Stimulated activated CD8-positive, alpha-beta memory T cell treated with anti-CD3 and anti-CD28 coated beads, Interleukin-4, amount 100 ng/mL, for 1 hour (primary cell): ENCODE measurements around the gene IFNLR1.

Experiments used
- DNase-seq, 2 donors: peaks; one replicate each; pipeline ENCODE4 v3.0.0-alpha.2; 2020; ENCODE audit warnings: low read depth in 2 of 2, low spot score in 1 of 2

The IFNLR1 gene

GRCh38 chr1:24178407-24178806, 8.7 kb downstream of the IFNLR1 start:
- no peak for DNase-seq

DNA sequence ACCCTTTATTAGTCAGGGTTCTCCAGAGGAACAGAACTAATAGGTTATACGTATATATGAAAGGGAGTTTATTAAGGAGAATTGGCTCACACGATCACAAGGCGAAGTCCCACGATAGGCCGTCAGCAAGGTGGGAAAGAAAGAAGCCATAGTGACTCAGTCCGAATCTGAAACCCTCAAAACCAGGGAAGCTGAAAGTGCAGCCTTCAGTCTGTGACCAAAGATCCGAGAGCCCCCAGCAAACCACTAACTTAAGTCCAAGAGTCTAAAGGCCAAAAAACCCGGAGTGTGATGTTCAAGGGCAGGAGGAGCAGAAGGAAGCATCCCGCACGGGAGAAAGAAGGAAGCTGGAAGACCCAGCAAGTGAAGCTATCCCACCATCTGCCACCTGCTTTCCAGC, 9.9 kb downstream of the IFNLR1 start:
- no peak for DNase-seq

DNA sequence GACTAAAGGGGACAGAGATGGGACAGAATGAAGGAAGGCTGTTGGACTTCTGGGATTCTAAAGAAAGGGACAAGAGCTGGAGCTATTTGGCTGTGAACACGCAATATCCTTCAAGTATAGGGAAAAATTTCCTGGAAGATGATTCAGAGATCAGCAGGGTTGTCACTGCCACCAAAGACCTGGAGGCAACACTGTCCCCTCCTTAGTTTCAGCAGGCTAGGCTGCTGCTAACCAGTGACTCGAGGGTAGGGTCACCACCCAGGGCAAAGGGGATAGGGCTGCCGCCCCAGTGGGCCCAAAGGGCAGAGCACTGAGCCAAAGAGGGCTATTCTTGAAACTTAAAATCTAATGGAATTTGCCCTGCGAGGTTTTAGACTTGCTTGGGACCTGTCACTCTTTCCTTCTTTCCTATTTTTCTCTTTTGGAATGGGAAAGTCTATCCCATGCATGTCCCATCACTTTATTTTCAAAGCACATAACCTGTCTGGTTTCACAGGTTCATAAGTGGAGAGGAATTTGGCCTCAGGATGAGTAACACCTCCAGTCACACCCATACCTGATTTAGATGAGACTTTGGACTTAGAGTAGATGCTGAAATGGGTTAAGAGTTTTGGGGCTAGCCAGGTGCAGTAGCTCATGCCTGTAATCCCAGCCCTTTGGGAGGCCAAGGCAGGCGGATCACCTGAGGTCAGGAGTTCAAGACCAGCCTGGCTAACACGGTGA, 11.9 kb downstream of the IFNLR1 start:
- DNase-seq, result no peak

GRCh38 chr1:24173638-24174575, 13.2 kb downstream of the IFNLR1 start:
- no peak for DNase-seq

GRCh38 chr1:24172598-24172997, 14.5 kb downstream of the IFNLR1 start:
- DNase-seq, result no peak

DNA sequence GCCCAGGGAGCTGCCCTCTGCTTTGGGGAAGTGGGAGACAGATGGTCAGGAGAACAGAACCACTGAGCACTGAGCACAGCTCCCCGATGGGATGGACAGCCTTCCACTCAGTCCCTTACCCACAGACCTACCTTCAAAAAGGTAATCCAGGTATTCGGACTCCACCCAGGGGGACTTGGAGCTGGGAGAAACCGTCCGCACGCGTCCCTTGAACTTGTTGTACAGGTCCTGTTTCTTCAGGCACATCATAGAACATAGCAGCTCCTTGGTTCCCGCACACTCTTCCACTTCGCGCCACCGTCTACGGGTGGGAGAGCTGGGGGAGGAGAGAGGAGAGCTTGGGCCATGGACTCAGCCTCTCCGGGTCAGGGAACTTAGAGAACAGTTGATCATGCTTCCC, 17.8 kb downstream of the IFNLR1 start:
- no peak for DNase-seq

DNA sequence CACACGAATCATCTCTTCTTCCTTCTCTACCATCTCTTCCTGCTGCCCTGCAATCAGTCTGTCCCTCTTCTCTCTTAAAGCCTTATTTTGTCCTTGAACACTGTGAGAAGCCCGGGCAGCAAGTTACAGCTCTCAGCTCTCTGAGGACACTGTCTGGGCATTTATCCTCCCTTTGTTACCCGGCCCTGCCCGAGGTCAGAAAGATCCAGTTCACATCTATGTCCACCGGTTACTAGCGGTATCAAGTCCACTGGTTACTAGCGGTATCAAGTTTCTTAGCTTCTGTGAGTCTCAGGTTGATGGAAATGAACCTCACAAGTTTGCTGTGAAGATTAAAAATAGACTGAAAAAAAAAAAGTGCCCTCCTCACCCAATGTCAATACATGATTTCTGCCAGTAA, 18.8 kb downstream of the IFNLR1 start:
- no peak for DNase-seq

- DNase-seq, result no peak
These were observed 20.1 kb downstream of the IFNLR1 start for GRCh38 chr1:24167008-24167407.

DNA sequence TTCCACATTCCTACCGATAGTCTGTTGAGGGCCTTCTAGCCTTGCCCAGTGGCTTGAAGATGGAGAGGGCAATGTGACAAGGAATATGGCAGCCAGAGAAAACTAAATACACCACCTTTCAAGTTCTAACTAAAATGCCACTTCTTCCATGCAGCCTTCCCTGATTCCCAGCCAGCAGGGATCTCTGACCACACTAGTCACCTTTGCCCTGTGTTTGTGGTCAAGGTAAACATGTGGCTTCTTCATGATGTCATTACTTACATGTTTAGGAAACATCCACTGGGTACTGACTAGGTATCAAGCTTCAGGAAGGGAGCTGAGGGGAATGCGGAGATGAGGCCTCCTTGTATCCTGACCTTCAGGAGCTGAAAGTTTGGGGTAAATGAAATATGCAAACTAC, 21.6 kb downstream of the IFNLR1 start:
- DNase-seq, result no peak

GRCh38 chr1:24164004-24164403, 23.1 kb downstream of the IFNLR1 start:
- DNase-seq, result no peak

GRCh38 chr1:24162201-24162600, 24.9 kb downstream of the IFNLR1 start:
- DNase-seq, result no peak

DNA sequence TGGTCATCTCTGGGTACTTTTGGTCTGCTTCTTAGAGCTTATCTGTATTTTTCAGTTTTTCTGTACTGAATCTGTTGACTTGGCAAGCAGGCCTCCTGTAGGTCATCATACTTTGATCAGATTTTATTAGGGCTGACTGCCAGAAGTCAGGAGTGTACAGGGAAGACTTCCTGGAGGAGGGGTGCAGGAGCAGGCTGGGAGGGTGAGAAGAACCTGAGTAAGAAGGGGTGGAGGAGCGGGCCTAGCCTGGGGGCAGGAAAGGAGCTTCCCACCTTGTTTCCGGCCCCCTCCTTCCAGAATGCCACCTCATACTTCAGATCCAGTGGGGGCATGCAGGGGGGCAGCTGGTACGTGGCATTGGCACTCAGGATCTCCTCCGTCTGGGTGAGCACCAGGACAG, 25.8 kb downstream of the IFNLR1 start:
- DNase-seq, result no peak

GRCh38 chr1:24159366-24159765, 27.7 kb downstream of the IFNLR1 start:
- DNase-seq, result no peak

DNA sequence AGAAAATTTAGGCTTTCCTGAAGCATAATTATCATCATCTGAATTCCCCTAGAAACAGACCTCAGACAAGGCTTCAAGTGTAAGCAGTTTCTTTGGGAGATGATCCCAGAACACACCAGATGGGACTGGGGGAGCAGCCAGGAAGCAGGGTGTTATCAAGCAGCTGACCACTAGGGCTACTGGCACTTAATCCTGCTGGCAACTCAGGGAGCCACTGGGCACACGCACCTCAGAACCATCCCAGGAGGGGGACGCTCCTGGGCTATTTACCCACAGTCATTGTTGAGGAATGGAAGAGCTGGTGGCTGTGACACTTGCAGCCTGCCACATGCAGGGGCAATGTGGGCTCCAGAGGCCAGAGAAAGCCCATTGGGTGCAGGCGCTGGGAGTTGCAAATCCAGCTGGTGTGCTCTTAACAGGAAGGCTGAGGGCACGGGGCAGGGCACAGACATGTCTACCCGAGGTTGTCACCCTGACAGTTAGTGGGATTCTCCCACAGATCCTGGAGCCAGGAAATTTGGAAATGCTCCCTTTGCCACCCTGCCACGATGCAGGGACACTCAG, 29.1 kb downstream of the IFNLR1 start:
- no peak for DNase-seq

DNA sequence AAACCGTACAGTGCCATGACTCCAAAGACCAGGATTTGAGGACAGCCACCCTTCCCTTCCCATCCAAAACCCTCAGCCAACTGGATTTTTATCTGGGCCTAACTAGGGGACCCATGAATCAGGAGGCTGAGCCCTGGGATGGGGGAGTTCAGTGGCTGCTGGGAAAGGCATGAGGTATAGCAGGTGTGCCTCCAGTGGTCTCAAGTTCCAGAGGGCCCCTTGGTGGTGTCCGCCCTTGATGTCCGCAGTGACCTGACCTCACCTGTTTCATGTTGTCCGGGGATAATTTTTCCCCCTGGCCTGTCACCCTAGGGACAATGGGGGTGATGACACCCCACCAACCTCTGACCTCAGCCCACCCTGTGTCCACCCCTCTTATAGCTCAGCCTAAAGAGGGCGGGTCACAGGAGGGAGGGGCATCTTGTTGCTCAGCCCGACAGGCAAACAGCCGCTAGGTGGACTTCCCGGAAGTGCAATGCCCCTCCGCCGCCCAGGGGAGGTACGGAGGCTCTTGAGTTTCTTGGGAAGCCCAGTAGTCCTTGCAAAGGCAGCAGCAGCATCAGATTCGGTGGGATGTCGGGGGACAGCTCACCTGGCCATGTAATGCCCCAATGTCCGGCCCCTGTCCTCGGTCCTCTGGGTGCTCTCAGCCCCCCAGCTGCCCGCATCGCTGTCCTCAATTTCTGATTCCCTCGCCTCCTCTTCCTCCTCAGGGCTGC, 30.4 kb downstream of the IFNLR1 start:
- DNase-seq, result no peak

- no peak for DNase-seq
These were observed 31.9 kb downstream of the IFNLR1 start for GRCh38 chr1:24155011-24155782.

- DNase-seq, result no peak
These were observed 32.9 kb downstream of the IFNLR1 start for GRCh38 chr1:24154215-24154614.

- no peak for DNase-seq
These were observed 34.2 kb downstream of the IFNLR1 start for GRCh38 chr1:24152631-24153494.

DNA sequence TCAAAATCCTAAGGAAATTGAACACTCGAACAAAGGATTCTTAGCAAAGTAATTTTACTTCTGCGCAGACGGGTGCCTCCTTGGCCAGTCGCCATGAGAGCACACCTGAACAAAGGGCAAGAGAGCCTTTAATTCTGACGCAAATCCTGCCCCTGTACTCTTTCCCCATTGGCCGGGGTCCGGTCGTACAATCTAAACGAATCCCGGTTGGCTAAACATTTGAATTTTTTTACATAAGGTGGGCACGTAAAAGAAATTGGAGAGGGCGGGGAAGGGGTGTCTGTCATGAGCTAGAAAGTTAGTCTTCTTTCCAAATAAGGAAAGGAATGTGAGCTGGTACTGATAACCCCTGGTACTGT, 35.9 kb downstream of the IFNLR1 start:
- no peak for DNase-seq
